ENCODE results near the gene NDEL1. TPM values are rescaled to one million over a fixed set of nuclear protein-coding genes. Genes with fewer than 3 reads are reported as not detected.

NDEL1 gene
- total RNA-seq, 1 experiment from 2014 or later: 38.4 TPM

DNA sequence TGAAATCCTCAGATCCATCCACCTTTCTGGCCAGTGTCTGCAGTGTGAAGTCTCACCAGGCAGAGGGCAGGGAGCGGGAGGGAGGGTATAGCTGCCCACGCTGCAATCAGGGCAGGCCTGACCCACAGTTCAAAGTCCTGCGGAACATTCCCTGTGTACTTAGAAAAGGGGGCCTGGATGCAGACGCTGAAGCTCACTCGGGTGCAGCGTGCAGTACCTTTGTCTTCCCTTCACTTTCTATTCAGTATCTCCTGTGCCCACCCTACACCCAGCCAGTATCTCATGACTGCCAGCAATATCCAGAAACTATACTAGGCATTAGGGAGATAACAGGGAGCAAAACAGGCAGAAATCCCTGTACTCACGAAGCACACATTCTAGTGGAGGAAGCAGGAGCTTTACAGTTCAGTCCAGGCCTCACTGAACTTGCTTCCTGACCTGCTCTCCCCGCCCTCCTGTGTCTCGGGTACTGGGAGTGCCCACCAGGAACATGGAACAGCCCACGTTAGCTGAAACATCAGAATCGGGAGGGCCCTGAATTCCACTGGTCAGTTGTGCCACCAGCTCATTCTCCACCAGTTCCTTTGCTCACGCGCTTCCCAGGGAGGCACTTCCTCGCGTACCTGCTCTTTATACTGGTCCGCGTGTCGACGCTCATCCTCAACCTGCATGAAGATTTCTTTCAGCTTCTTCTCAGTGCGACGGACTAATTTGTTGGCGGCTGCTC lies 42.2 kb downstream of the NDEL1 start:
- Histone ChIP-seq H4K8ac (replicated peaks; ENCODE audit: insufficient read length, low read depth, low read length) (no peak overlapping the region), H3K9ac (ENCODE audit: extremely low read depth, insufficient read length, low read length) (no peak overlapping the region), H3K4me2 (ENCODE audit: insufficient read depth, insufficient read length, low read length) (no peak overlapping the region), H2BK20ac (ENCODE audit: low read depth, low read length, poor library complexity, severe bottlenecking) (no peak overlapping the region), H3K27me3 (ENCODE audit: insufficient read depth, low read length) (no peaks in the 10 kb centered on the region), H4K20me1 (ENCODE audit: control insufficient read depth, insufficient read depth, insufficient read length) (no peaks in the 10 kb centered on the region), H3K79me1 (ENCODE audit: insufficient read depth, low read depth, low read length, poor library complexity, severe bottlenecking) (no peaks in the 10 kb centered on the region), H3K23me2 (ENCODE audit: insufficient read length, low read depth, low read length, poor library complexity, severe bottlenecking) (no peaks in the 10 kb centered on the region), H4K91ac (ENCODE audit: insufficient read length, low read depth, low read length) (no peak overlapping the region), H3K79me2 (ENCODE audit: insufficient read depth, low read length) (no peaks in the 10 kb centered on the region), H4K5ac (ENCODE audit: insufficient read length, low read depth, low read length) (no peak overlapping the region), H3K14ac (ENCODE audit: insufficient read depth, low read length) (no peak overlapping the region), H2AFZ (ENCODE audit: low read length) (no peak overlapping the region), H3K23ac (ENCODE audit: insufficient read length, low read depth, low read length) (no peak overlapping the region), H3K9me3 (ENCODE audit: control insufficient read depth, low read depth, low read length) (no peaks in the 10 kb centered on the region), H3K4ac (ENCODE audit: low read depth, low read length) (no peak overlapping the region), H2BK5ac (ENCODE audit: insufficient read length, low read length) (no peak overlapping the region), H3K18ac (ENCODE audit: insufficient read length, low read depth, low read length) (no peak overlapping the region), H3K27ac (ENCODE audit: insufficient read length, low read depth, low read length) (no peak overlapping the region), H3T11ph (ENCODE audit: low read length) (no peak overlapping the region), H2AK5ac (ENCODE audit: insufficient read length, low read length) (no peak overlapping the region), H3K4me1 (ENCODE audit: insufficient read depth, low read length) (no peaks in the 10 kb centered on the region), H3K56ac (ENCODE audit: insufficient read length, low read depth, low read length) (no peak overlapping the region), H2BK12ac (ENCODE audit: insufficient read length, low read depth, low read length) (no peak overlapping the region), H2BK15ac (ENCODE audit: low read depth, low read length) (no peak overlapping the region), H2BK120ac (ENCODE audit: low read depth, low read length, poor library complexity, severe bottlenecking) (no peak overlapping the region)
- Mint-ChIP-seq H3K4me1 (no peaks in the 10 kb centered on the region), H3K9me3 (no peaks in the 10 kb centered on the region), H3K27me3 (ENCODE audit: low read depth) (no peaks in the 10 kb centered on the region), H3K36me3 (ENCODE audit: insufficient read depth in 1 of 3, low read depth in 3 of 3) (peaks cover 55 to 100% (median 96%) of the 10 kb centered on the region in 3 experiments), H3K4me3 (no peak overlapping the region; a peak in 1 of 5 replicates), H3K27ac (peak overlapping the region in 2 of 3 experiments; percentile 5 to 39; a peak in 3 of 7 replicates)
- WGBS (ENCODE audit: extremely low coverage, insufficient read length, low lambda C conversion rate): no CpG with 5 or more reads among the region's 22 CpGs
- no peak for DNase-seq
- TF ChIP-seq, protein P1, sequence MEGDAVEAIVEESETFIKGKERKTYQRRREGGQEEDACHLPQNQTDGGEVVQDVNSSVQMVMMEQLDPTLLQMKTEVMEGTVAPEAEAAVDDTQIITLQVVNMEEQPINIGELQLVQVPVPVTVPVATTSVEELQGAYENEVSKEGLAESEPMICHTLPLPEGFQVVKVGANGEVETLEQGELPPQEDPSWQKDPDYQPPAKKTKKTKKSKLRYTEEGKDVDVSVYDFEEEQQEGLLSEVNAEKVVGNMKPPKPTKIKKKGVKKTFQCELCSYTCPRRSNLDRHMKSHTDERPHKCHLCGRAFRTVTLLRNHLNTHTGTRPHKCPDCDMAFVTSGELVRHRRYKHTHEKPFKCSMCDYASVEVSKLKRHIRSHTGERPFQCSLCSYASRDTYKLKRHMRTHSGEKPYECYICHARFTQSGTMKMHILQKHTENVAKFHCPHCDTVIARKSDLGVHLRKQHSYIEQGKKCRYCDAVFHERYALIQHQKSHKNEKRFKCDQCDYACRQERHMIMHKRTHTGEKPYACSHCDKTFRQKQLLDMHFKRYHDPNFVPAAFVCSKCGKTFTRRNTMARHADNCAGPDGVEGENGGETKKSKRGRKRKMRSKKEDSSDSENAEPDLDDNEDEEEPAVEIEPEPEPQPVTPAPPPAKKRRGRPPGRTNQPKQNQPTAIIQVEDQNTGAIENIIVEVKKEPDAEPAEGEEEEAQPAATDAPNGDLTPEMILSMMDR (conservative IDR thresholded peaks at IDR 0.05): no peak

Data from H9 (cell line).